Measurements from ENCODE around the gene ZFR. TPM values are rescaled to one million over a fixed set of nuclear protein-coding genes. Genes with fewer than 3 reads are reported as not detected.

The ZFR gene
- total and polyA plus RNA-seq, 9 of the 15 experiments (the other 6 are each of a cell fraction or from before 2014, with no cell fraction given), result 35.5 to 108 (median 71.1) TPM

- TF ChIP-seq ZBTB5 (IDR thresholded peaks at IDR 0.05) (no peak), CBFA2T3 (IDR thresholded peaks at IDR 0.05) (peak; percentile 91), SMAD4 (CRISPR knock-in tag; conservative IDR thresholded peaks at IDR 0.05) (0 out of 2 replicates have a peak, but pooled peaks have one; percentile 43), DMBX1 (CRISPR knock-in tag; IDR thresholded peaks at IDR 0.05; ENCODE audit: borderline replicate concordance) (peak; percentile 76; the same call in 1 of the 2 replicates), MTA1 (IDR thresholded peaks at IDR 0.05; ENCODE audit: borderline replicate concordance) (peak; percentile 81), JUN (IDR thresholded peaks at IDR 0.05; ENCODE audit: borderline replicate concordance, low read depth, low read length) (peak; percentile 96), JUN (CRISPR knock-in tag; IDR thresholded peaks at IDR 0.05; ENCODE audit: borderline replicate concordance) (no peak), PBX2 (CRISPR knock-in tag; IDR thresholded peaks at IDR 0.05; ENCODE audit: low read depth) (no peak), PBX2 (tag; conservative IDR thresholded peaks at IDR 0.05; ENCODE audit: low read depth) (peak; percentile 60; the same call in 1 of the 2 replicates), NRF1 (conservative IDR thresholded peaks at IDR 0.05 in 1 of 2, IDR thresholded peaks at IDR 0.05 in 1 of 2) (no peak; a peak in 1 of 4 replicates), EP300 (IDR thresholded peaks at IDR 0.05; ENCODE audit: low read length) (peak; percentile 79), KDM4B (IDR thresholded peaks at IDR 0.05; ENCODE audit: borderline replicate concordance in 2 of 2, low read depth in 1 of 2) (0 out of 4 replicates have a peak, but pooled peaks of 1 of the 2 experiments have one; percentile 3), RBM25 (IDR thresholded peaks at IDR 0.05; ENCODE audit: low read depth, low read length, severe bottlenecking) (peak; percentile 57), ZNF324 (CRISPR knock-in tag; IDR thresholded peaks at IDR 0.05) (no peak), HES1 (IDR thresholded peaks at IDR 0.05; ENCODE audit: low read depth) (0 out of 2 replicates have a peak, but pooled peaks have one; percentile 10), CEBPB (tag; IDR thresholded peaks at IDR 0.05) (peak; percentile 59), SMARCE1 (IDR thresholded peaks at IDR 0.05) (peak; percentile 99), ADNP (tag; IDR thresholded peaks at IDR 0.05) (peak; percentile 92), PHB2 (IDR thresholded peaks at IDR 0.05; ENCODE audit: low read depth) (0 out of 2 replicates have a peak, but pooled peaks have one; percentile 10), EP400 (IDR thresholded peaks at IDR 0.05) (peak; percentile 66), KLF16 (IDR thresholded peaks at IDR 0.05) (0 out of 2 replicates have a peak, but pooled peaks have one; percentile 22), FOXJ2 (tag; IDR thresholded peaks at IDR 0.05) (no peak), TCF3 (CRISPR knock-in tag; IDR thresholded peaks at IDR 0.05) (peak; percentile 78), NCOA6 (IDR thresholded peaks at IDR 0.05) (0 out of 2 replicates have a peak, but pooled peaks have one; percentile 29), ZKSCAN8 (CRISPR knock-in tag; IDR thresholded peaks at IDR 0.05) (0 out of 2 replicates have a peak, but pooled peaks have one; percentile 37), NCOA4 (IDR thresholded peaks at IDR 0.05; ENCODE audit: partially characterized antibody) (peak; percentile 60)
Measured at GRCh38 chr5:32369542-32370155, 74.9 kb downstream of the ZFR start (continued).
